Right kidney (tissue), 1 donor: ENCODE data around the gene TSPAN33.

ENCODE experiments used
- DNase-seq: peaks from one replicate; pipeline ENCODE4 v3.0.0-alpha.2; 2016

The TSPAN33 gene

GRCh38 chr7:129134356-129134987 is 10.0 kb upstream of the TSPAN33 start:
- no peak for DNase-seq

- no peak for DNase-seq
Observed at GRCh38 chr7:129136887-129137642, 7.4 kb upstream of the TSPAN33 start.

DNA sequence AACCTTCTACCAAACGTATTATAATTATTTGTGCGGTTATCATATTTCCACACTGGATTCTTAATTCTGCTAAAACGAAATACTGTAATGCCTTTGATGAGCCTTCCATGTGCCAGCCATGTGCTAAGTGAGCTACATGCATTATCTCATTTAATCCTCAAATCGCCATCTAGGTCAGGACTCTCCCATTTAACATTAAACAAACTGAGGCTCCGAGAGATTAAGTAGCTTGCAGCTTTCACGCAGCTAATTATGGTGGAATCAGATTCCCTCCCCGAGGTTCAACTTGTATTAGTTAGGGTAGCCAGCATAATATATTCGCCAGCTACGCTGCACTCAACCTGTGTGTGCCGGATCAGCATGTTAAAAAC is 798 bp upstream of the TSPAN33 start:
- DNase-seq, result no peak

GRCh38 chr7:129144834-129145668 is 544 bp downstream of the TSPAN33 start:
- DNase-seq, result peak; percentile 52

DNA sequence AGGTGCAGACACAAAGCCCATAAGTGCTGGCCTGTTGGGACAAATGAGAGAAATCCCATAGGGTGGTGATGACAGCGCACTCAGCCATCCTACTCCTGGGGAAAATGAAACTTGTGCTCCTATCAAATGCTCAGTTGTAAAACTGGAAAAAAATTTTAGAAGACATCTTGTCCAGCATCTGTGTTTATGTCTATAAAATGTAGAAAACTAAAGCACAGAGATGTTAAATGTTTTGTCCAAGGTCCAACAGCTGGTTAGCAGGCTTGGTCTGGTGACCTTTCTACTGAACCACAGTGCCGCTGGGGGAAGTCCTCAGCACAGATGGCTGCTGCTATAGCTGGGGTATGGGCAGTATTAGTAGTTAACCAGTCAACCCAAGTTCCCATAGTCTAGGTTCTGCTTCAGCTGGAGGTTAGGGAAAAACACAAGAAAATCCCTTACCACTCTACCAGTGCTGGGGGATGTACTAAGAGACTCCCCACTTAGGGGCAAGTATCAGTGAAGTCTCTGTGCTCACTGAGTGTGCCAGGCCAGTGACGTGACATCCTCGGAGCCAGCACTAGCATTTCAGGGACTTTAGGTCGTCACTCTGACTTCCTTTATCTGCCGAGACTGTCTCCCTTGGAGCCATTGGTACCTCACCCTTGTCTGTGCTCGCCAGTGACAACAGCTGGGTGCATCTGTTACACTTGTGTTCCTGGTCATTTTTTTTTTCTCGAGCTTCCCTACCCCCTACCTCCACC is 1.9 kb downstream of the TSPAN33 start:
- no peak for DNase-seq

GRCh38 chr7:129147731-129148130 is 3.2 kb downstream of the TSPAN33 start:
- no peak for DNase-seq

DNA sequence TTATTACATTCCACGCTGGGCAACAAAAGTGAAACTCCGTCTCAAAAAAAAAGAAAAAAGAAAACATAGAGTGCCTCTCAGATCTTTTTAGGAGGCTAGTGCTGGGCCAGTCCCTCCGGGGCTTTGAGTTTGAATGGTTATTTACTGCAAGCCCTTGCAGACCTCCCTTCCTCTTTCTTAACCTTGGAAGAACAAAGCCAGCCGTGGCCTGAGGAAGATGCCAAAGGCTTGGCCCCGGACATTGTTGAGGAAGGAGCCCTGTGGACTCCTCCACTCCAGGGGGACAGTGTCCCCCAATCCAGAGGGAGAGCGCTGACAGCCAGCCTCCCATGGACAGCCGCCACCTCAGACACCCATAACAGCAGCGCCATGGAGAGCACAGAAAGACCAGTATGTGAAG is 5.0 kb downstream of the TSPAN33 start:
- DNase-seq, result no peak

GRCh38 chr7:129150199-129150996 is 5.9 kb downstream of the TSPAN33 start:
- no peak for DNase-seq

DNA sequence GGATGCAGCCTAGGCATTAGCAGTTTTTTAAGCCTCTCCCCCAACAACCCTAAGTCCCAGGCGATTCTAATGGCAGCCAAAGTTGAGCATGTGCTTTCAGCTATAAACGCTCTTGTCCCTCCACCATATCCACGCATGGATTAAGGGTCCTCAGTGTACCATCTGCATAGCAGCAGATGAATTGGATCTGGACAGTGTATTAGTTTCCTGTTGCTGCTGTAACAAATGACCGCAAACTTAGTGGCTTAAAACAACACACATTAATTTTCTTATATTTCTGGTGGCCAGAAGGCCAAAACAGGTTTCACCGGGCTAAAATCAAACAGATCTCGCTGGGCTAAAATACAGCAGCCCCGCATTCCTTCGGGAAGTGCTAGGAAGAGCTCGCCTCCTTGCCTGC is 13.1 kb downstream of the TSPAN33 start:
- no peak for DNase-seq

DNA sequence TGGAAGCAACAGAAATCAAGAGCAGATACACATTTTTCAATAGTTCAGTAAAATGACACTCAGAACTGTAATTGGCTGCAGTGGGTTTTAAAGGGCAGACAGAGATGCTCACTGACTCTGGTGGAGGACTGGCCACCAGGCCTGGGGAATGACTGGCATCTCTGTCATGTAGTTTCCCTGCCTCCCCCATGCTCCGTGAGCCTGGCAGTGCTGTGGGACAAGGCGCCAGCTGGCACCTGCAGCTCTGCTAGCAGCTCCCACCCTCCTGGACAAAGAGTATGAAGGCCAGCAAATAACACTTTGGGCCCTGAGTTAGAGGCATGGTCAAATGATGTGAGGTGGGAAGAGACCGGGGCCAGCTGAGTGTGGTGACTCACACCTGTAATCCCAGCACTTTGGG is 15.0 kb downstream of the TSPAN33 start:
- no peak for DNase-seq

- no peak for DNase-seq
Observed at GRCh38 chr7:129160161-129160905, 15.8 kb downstream of the TSPAN33 start.

GRCh38 chr7:129161524-129162225 is 17.2 kb downstream of the TSPAN33 start:
- DNase-seq, result no peak

GRCh38 chr7:129162732-129163131 is 18.2 kb downstream of the TSPAN33 start:
- no peak for DNase-seq

DNA sequence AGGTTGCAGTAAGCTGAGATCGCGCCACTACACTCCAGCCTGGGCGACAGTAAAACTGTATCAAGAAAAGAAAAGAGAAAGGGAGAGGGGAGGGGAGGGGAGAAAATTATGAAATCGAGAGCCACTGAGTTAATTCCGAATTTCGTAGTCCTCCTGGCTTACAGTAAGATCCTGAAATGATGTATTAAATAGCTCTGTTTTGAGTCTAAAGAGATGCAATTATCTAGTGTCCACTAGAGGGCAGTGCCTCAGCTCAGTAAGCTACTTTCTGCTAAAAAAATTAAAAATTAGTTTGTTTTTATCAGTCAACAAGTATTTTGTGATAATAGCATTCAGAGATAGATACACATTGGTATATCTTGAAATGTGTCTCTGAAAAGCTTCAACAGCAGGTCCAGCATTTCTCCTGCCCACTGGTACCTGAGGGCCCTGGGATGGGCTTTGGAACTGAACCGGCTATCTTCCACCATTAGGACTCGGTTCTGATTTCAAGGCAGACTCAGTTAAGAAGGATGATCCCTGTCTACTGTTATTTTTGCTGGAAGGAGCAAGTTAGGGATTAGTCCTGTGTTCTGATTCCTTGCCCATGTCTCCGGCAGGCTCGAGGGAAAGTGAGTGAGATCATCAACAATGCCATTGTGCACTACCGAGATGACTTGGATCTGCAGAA is 19.5 kb downstream of the TSPAN33 start:
- DNase-seq, result no peak

- no peak for DNase-seq
Observed at GRCh38 chr7:129166745-129167144, 22.2 kb downstream of the TSPAN33 start.

- DNase-seq, result no peak
Observed at GRCh38 chr7:129167817-129168216, 23.3 kb downstream of the TSPAN33 start.

DNA sequence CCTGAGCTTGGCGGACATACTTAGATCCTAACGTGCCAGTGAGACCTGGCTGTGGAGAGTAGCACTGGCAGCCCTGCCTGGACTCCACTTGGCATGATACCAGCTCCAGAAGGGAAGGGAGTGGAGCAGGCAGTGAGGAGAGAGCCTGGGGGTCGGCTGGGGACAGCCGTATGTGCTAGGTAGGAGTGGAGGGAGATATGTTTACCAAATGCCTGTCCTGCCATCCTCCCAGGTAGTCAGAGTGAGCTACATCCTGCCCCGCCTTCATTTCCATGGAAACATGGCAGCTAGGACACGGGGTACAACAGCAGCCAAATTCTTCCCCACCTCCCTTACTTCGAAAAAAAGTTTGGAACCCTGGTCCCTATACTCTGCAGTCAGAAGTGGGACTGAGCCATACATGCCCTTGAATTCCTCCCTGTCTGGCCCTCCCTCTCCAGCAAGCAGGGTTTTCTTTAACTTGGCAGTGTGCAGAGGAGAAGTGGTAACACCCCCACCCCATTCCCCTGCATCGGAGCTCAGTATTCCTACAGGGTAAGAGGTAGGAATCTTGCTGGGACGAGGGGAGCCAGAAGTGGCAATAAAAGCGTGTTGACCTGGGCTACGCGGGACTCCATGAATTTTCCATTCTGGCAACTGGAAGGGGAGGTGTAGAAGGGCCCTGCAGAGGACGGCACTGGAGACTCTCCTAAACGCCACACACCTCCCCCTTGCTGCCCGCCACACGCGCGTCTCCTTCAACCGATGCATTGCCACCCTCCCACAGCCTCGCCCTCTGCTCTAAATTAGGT is 23.9 kb downstream of the TSPAN33 start:
- DNase-seq, result peak; percentile 67

- peak; percentile 81 for DNase-seq
Observed at GRCh38 chr7:129169171-129169671, 24.7 kb downstream of the TSPAN33 start.
